Esophagus squamous epithelium (tissue), 4 donors: ENCODE measurements around the gene RIPOR2.

Experiments
- POLR2A ChIP-seq, 4 donors: fragments of 450-650 bp; IDR thresholded peaks; one replicate each; pipeline ENCODE4 v1.6.1; 2017; ENCODE audit warnings: antibody characterized with exemption in 4 of 4, mild to moderate bottlenecking in 4 of 4, moderate library complexity in 3 of 4
- TF ChIP-seq, protein P1 (sequence below), 6 experiments: fragments of 450-650 bp in 4 of 6; fragments of 200-600 bp in 2 of 6; sonication (generic) in 2 of 6; IDR thresholded peaks; one replicate each; pipeline ENCODE4 v1.5.1; 2016 to 2019; ENCODE audit warnings: antibody characterized with exemption in 6 of 6, mild to moderate bottlenecking in 4 of 6, moderate library complexity in 4 of 6

- TF ChIP-seq, protein P1, sequence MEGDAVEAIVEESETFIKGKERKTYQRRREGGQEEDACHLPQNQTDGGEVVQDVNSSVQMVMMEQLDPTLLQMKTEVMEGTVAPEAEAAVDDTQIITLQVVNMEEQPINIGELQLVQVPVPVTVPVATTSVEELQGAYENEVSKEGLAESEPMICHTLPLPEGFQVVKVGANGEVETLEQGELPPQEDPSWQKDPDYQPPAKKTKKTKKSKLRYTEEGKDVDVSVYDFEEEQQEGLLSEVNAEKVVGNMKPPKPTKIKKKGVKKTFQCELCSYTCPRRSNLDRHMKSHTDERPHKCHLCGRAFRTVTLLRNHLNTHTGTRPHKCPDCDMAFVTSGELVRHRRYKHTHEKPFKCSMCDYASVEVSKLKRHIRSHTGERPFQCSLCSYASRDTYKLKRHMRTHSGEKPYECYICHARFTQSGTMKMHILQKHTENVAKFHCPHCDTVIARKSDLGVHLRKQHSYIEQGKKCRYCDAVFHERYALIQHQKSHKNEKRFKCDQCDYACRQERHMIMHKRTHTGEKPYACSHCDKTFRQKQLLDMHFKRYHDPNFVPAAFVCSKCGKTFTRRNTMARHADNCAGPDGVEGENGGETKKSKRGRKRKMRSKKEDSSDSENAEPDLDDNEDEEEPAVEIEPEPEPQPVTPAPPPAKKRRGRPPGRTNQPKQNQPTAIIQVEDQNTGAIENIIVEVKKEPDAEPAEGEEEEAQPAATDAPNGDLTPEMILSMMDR (IDR thresholded peaks at IDR 0.05): no peak
- TF ChIP-seq POLR2A (IDR thresholded peaks at IDR 0.05): no peak
Measured at GRCh38 chr6:24909241-24910216, 26.2 kb downstream of the RIPOR2 start.
